ENCODE data around the gene SH3BP5L.

DNA sequence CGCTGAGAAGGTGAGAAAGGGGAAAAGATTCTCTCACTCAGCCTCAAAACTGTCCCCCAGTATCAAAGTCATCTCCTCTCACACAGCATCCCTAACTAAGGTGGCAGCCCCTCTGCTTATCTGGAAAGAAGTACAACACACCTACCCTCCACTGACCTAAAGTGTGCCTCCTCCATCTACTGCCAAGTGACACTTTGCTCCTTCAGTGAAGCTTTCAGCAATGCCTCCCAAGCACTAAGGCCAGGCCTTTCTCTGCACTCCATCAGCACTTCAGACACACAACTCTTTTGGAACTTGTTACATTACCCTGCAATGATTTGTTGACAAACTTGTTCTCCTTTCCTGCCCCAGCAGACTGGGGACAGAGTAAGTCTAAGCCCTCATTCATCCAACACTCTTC is 1.4 kb downstream of the SH3BP5L start:
- TF ChIP-seq GATA3 (IDR thresholded peaks at IDR 0.05; ENCODE audit: low read depth, low read length) (no peak), GATA2 (IDR thresholded peaks at IDR 0.05; ENCODE audit: low read depth, low read length) (no peak)

All from SH-SY5Y (cell line).